Stimulated activated CD8-positive, alpha-beta memory T cell treated with anti-CD3 and anti-CD28 coated beads, Interleukin-7, amount 100 ng/mL, for 4 hours (primary cell): Measurements from ENCODE around the gene IRF8.

ENCODE experiments used
- DNase-seq, 2 donors: peaks; one replicate each; pipeline ENCODE4 v3.0.0-alpha.2; 2020; ENCODE audit warnings: low read depth in 2 of 2

The IRF8 gene

DNA sequence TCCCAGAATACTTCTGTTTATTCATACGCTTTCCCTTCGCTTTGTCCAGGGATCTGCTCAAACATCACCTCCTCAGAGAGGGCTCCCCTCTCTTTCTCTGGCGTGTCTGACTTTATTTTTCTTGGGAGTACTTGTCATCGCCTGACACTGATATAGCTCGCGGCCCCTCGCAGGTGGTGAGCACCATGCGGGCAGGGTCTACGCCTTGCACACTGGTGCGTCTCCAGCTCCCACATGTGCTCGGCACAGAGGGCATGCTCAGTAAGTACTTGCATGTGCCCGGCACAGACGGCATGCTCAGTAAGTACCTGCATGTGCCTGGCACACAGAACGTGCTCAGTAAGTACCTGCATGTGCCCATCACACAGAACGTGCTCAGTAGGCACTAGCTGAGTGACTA, 57.5 kb downstream of the IRF8 start:
- no peak for DNase-seq

DNA sequence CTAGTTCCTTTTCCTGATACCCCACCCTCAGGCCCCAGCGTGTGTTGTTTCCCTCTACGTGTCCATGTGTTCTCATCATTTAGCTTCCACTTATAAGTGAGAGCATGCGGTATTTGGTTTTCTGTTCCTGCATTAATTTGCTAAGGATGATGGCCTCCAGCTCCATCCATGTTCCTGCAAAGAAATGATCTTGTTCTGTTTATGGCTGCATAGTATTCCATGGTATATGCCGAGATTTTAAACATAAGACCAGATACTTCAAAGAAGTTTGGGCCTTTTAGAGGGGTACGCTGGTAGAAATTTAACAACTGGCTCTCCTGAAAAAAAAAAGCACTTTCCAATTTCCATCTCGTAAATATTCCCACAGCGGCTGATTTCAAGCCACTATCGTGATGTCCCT, 59.8 kb downstream of the IRF8 start:
- no peak for DNase-seq

DNA sequence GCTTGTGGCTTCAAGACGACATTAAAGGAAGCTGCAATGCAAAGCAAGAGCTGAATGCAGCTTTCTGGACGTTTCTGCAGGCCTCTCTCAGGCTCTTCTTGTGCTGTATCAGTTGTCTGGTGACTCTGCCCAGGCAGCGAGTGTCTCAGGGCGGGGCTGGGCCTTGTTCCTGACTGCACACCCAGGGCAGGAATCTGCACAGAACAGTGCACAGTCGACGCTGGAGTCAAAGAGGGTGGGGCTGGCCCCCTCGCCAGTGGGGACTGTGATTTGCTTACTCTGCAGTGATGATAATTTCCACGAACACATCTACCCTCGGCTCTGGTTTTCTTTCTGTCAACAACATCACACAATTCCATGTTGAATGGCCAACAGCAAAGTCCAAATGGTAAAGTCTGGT, 60.7 kb downstream of the IRF8 start:
- no peak for DNase-seq

DNA sequence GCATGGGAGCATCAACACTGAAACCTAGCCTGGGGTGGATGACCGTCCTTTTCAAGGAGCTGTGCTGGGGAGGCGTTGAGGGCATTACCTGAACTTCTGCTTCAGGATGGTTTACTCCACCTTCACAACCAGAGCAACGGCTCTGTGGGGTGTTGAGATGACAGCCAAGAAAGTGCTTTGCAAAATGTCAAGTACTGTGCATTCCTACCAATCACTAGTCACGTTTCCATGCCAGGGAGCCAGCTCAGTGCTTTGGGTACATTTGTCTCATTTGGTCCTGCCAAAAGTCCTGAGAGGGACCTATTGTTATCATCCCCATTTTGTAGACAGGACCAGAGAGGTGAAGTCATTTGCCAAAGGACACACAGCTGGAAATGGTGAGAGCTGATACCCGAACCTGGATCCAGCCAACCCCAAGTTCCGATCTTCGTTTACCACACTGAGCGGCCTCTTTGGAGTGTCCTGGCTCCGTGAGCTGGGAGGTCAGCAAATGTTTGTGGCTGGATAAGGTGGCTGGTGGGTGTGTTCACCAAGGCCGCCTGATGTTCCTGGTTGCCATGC, 61.6 kb downstream of the IRF8 start:
- no peak for DNase-seq

DNA sequence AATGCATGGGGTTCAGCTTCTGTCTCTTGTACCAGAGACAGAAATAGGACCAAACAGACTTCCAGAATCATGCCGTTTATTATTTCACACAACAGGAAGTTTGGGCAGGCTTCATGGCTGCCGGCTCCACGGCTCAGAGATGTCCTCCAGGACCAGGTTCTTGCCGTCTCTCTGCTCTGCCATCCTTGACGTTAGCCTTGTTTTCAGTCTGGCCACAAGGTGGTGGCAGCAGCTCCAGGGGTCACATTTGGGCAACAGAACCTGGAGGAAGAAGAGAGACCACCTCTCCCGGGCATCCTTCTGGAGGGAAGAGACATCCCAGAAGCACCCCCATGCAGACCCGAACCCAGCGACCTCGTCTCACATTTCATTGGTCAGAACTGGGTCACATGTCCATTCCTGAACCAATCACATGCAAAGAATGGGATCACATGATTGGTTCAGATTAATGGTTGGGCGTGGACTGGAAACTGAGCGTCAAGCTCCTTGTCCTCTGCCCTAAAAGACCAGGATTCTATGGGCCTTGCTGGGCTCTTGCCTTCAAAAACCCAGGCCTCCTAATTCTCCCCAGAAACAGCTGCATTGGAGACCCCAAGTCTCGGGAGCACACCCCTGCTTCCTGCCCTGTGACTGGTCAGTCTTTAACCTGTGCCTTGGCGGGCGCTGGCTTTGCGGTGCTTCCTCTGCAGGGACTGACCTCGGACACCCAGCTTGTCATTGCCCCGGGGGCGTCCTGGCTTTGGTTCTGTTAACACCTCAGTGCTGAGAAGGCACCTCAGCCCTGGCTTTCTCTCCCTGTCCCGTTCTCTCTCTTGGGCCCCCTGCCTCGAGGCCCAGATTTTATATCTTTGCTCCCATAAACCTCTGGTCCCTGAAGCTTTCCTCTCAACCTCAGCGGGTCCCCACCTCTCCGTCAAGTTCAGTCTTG, 63.3 kb downstream of the IRF8 start:
- DNase-seq, result no peak

DNA sequence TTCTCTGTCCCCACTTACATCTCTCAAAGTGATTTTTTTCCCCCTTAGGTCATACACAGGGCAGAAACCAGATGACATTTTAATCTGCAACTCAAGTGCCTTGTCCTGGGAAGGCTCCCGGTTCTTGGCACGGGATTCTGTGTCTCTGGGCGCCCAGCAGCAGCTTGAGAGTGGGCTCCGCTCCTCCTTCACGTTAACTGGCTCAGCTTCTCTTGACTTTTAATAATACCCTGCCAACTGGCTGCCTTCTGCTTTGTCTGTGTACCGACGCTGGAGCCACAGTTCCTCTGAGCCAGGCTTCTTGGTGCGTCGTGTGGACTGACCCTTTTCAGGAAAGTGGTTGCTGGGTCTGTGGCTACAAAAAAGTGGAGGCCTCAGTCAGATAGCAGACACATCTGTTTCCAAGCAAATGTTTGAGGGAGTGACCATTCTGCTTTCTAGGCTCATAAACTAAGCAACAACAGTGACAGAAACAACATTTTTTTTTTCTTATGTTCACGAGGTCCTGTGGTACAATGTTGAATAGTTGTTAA, 64.9 kb downstream of the IRF8 start:
- no peak for DNase-seq

DNA sequence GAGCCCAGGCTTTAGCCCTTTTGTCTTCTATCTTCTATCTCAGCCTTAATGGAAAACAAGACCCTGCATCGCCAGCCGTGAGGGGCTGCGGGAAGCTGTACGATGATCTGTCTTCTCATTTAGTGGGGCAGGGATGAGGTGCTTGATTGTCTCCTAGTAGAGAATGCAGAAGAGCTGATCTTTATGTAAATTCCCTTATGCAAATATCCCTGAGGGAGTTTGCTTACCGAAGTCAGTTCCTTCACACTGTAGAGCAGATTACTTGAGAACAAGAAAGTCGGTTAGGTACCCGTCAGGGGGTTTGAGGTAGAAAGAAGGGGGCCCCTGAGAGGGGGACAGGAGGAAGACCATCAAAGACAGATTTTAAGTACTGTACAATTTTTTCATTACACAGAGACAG, 66.2 kb downstream of the IRF8 start:
- no peak for DNase-seq

DNA sequence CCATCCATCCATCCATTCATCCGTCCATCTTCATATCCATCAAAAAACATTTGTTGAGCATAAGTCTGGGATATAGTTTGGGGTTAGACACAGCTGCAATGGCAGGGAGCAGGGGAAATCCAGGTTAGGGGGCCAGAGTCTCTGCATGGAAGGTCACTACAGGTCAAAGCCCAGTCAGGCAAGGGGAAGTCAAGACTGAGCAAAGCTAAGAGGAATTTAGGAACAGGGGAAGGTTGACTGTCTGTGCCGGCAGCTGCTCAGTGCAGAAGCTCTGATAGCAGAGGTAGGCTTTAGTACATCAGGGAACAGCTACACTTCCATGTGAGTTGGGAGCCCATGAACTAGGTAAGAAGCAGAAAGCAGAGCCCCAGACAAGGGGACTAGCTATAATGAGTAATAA, 68.1 kb downstream of the IRF8 start:
- DNase-seq, result no peak

DNA sequence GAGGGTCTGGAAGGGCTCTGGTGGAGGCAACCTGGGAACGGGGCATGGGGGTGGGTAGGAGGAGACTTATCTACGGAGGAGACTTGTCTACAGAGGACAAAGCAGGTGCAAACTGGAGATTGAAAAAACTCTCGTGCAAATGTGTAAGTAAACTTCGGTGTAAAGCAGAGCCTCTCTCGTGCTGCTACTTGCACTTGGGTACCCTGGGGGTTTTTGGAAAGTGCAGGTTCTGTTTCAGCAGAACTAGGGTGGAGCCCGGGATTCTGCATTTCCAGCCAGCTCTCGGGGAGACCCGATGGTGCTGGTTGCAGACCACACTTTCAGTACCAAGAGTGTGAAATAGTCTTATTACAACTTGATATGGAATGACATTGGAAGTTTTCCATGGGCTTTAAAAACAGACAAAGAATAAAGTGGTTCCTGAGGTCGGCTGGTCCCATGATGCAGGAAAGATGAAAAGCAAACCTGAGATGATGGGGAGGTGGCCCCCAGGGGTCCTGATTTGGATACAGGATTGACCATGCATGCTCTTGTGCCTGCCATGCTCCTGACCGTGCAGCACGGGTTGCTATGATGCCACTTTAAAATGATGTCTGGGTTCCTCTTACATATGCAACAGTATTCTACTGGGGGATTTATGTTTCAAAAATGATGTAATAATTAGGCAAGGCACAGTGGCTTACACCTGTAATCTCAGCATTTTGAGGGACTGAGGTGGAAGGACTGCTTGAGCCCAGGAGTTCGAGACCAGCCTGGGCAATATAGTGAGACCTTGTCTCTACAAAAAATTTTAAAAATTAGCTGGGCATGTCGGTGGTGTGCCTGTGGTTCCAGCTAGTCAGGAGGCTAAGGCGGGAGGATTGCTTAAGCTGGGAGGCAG, 69.3 kb downstream of the IRF8 start:
- DNase-seq, result no peak

DNA sequence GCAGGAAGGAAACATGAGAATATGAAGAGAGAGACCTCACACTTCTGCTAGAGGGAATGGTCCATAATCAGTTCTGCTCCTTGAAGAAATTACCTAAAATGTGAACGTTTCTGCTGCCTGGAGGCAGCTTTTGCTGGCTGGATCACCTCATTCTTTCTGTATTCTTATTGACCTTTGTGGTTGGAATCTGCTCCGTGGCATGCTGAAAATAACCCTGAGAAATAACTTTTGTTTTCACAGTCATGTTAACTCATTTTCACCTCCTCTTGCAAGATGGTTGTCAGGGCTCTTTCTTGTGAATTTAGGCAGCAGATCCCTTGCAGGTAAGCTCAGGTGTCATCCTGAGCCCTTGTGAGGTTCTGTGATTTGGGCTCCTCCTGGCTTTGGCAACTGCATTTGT, 70.2 kb downstream of the IRF8 start:
- DNase-seq, result no peak

DNA sequence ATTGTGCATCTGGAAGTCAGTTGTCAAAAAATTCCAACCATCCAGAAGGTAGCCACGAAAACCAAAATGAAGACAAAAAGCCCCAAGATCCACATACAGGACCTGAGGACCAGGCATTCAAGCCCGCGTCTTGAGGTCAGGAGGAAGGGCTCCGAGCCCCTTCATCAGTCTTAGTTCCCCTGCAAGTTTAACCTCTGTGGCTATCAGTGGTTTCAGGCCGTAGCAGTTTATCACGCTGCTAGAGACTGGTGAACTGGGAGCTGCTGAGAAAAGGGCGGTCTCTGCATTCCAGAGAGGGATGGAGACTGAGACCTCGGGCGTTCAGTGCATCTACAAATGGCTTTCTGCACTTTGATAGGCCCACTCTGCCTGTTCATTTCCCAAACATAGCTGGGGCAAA, 70.6 kb downstream of the IRF8 start:
- no peak for DNase-seq

DNA sequence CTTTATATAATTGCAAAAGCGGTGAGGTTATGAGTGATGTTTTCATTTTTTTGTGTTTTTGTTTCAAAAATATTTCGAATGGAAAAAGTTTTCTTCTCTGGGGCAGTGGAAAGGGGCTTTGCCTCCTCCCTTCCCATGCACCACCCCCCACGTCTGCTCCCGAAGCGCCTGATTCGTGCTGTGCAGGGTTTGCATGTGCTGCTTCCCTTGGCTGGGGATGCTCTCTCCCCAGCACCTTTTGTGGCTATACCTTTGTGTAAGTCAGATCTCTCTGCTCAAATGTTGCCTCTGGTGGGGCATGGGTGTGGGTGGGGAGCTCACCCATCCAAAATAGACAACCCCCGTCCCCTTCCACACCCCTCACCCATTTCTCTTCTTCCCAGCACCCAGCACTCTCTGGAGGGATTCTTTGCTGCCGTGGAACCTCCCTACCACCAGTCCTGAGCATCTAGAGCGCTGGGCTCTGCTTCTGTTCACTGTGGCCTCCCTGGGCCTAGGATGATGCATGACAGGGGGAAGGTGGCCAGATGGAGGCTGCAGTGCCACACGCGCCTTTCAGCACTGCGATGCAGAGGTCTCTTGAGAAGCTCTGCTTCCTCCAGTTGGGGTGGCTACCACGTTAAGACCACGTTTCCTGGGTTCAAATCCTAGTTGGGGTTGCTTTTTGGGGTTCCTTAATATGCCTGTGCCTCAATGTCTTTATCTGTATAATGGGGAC, 71.2 kb downstream of the IRF8 start:
- no peak for DNase-seq

DNA sequence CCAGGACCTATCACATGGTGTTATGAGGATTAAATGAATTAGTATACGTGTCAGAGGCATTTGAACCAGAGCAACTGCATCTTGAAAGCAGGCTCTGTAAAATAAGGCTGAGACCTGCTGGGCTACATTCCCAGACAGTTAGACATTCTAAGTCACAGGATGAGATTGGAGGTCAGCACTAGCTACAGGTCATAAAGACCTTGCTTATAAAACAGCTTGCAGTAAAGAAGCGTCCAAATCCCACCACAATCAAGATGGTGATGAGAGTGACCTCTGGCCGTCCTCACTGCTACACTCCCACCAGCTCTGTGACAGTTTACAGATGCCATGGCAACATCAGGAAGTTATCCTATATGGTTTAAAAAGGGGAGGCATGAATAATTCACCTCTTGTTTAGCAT, 71.8 kb downstream of the IRF8 start:
- no peak for DNase-seq
